GM18867 (cell line): ENCODE data around the gene BAX.

ENCODE experiments used
- ATAC-seq: cut with Tn5 transposase; IDR thresholded peaks from one replicate; pipeline ENCODE4 v1.9.1; 2021; ENCODE audit warnings: mild to moderate bottlenecking, moderate library complexity; ENCODE audit not compliant: unreplicated experiment

Gene BAX

GRCh38 chr19:49011194-49011593 lies 56.5 kb downstream of the BAX start:
- ATAC-seq: no peak
